T47D (cell line): ENCODE measurements around the gene MPHOSPH9.
"Not testable (repeated sequence)": the region's sequence is repeated elsewhere in the genome, so short reads cannot be mapped to it uniquely, and the experiment has no call there.

ENCODE experiments used
- DNase-seq, 2 experiments: peaks; one replicate each; pipeline versions ENCODE4 v3.0.0 to v3.0.0-alpha.2; 2011 to 2012; ENCODE audit warnings: low read depth in 1 of 2, low spot score in 1 of 2
- JUND ChIP-seq: IDR thresholded peaks from 2 replicates; pipeline ENCODE4 v1.6.1; 2012; ENCODE audit warnings: low read depth
- in situ Hi-C: cut with HindIII; loops from 2 replicates; pipeline ENCODE4 v1.10.0; 2016; ENCODE audit warnings: low sequenced_read_pairs, low pct_unique_long_range_greater_than_20kb

MPHOSPH9 gene

DNA sequence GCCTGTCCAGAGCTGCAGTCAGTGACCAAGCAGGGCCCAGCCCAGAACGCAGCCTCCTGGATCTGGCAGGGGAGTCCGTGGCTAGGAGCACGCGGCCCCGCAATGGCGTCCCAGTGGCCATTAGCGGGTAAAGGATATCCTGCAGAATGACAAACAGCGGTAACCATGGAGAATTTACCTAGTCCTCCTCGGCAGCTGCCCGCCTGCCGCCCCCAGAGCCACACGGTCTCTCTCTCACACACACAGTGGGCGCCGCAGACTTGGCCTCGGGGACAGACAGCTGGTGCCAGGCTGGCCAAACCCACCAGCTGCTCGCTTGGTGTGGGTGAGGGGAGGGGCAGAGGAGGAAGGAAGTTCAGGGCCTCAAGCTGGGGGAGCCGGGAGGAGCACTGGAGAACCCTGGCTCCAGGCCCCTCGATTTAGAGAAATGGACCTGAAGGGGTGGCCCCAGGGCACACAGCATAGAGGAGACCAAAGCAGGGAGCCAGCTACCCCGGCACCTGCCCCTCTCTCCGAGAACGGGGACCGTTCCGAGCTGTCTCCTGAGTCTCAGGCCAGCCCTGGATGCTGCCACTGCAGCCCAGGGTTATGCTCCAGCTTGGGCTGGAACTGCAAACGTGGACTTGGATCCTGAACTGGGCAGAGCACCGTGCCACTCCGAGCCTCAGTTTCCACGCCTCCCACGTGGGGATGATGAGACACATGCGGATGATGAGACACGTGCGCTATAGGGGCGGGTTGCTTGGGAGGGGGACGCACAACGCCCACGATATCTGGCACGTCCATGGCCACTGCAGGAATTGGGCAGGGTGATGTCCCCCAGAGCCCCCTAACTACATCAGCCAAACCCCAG, 35.3 kb upstream of the MPHOSPH9 start:
- no peak for DNase-seq
- in situ Hi-C loops = no loop called here

DNA sequence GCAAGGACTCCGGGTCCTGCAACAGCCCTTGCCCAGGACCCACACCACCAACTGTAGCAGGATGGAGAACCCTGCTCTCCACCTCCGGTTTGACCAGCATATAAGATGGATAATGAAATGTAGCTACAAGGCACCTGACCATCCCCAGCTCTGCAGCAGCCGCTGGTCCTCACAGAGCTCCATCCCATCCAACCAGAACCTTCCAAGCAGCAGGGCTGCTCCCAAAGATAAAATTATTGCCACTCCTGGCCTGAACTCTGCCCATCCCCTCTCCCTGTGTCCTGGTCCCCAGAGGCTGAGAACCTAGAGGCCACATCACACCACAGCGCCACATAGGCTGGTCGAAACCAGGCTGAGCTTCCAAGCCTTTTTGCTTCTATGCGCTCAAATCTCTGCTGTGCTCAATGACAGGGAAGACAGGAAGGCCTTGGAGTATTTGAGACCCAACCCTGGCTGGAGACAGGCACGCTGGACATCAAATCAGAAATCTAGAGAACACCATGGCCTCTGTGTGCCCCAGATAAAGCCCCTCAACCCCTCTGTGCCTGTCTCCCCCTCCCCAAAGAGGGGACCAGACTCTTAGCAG, 34.5 kb upstream of the MPHOSPH9 start:
- DNase-seq = no peak
- no peak for TF ChIP-seq JUND
- in situ Hi-C loops = no loop called here

More for the DNA sequence above, 35.3 kb upstream of the MPHOSPH9 start:
- no peak for TF ChIP-seq JUND

- no peak for TF ChIP-seq JUND
- in situ Hi-C loops = no loop called here
- DNase-seq = no peak
Observed at GRCh38 chr12:123266679-123267277, 33.8 kb upstream of the MPHOSPH9 start.

GRCh38 chr12:123265851-123266678, 33.1 kb upstream of the MPHOSPH9 start:
- no peak for TF ChIP-seq JUND
- in situ Hi-C loops = no loop called here
- no peak for DNase-seq

DNA sequence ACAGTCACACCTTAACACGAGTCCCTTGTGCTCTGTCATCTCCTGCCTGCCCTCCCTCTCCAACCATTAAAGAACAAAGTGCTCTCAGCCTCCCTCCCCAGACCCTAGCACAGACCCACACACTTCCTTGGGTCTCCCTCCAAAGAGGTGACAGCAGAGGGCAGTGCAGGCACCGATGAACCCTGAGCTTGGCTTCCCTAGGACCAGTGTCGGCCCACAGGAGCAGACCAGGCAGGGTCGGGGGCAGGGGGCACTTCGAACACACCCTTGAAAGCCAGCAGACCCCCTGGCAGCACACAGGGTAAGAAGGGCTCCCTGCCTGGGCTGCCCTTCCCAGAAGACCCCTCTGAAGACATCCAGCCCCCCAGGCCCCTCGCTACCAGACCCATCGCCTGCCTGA, 31.7 kb upstream of the MPHOSPH9 start:
- DNase-seq = peak in 1 of 2 experiments; percentile 31
- no peak for TF ChIP-seq JUND
- in situ Hi-C loops = no loop called here

GRCh38 chr12:123263196-123263817, 30.4 kb upstream of the MPHOSPH9 start:
- TF ChIP-seq JUND = no peak
- in situ Hi-C loops = no loop called here
- DNase-seq = no peak

- in situ Hi-C loops = no loop called here
- no peak for TF ChIP-seq JUND
- DNase-seq = no peak
Observed at GRCh38 chr12:123261196-123261595, 28.3 kb upstream of the MPHOSPH9 start.

- in situ Hi-C loops = no loop called here
- DNase-seq = peak in 1 of 2 experiments; percentile 74
- no peak for TF ChIP-seq JUND
Observed at GRCh38 chr12:123260081-123260480, 27.1 kb upstream of the MPHOSPH9 start.

GRCh38 chr12:123258593-123258992, 25.7 kb upstream of the MPHOSPH9 start:
- TF ChIP-seq JUND = no peak
- DNase-seq = no peak
- in situ Hi-C loops = no loop called here

DNA sequence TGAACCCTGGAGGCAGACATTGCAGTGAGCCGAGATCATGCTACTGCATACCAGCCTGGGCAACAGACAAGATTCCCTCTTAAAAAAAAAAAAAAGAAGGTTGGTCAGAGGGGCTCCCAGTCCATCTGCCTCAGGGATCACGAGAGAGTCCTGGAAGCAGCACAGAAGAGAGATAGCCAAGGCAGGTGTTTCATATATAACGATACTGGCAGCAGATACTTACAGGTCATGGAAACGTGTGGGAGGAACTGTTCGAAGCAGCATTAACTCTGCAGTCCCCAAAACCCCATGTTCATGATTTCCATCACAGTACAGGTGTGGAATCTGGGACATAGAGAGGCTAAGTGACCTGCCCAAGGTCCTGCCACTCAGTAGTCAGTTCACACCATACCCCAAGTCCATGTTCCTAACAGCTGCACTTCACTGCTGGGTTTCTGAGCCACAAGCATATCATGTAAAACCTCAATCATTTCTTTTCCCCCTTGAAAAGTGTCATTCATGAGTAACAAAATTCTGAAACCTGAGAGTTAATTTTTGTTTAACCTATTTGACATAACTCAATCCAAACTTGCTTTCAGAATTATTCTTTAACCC, 22.0 kb upstream of the MPHOSPH9 start:
- DNase-seq = no peak
- in situ Hi-C loops = no loop called here
- no peak for TF ChIP-seq JUND

DNA sequence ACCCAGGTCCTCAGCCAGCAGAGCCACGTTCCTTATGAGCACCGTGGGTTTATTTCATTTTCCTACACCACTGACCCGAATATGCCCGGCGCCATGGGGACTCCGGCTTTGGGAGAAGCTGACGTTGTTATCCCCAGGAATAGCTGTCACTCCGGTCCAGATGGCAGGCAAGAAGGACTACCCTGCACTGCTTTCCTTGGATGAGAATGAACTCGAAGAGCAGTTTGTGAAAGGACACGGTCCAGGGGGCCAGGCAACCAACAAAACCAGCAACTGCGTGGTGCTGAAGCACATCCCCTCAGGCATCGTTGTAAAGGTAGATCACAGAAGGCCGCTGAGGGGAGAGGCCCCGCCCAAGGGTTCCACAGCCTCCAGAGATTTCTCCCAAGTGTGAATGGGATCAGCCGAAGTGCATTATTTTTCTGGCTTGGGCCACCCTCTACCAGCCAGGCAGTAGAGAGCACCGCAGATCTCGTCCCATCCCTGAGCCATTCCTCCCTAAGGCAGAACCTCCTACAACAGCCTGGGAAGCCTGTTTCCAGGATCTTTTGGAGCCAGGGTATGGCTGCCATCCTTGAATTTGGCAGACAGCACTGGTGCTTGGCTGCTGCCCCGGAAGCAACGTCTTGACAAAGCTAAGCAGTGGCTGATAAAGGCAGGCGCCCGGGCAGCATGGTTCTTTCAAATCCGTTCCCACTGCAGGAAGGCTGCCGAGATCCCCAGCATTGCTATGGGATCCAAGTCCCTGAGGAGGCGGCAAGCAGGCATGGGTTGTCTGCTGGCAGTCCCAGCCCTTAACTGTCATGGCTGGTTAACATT, 20.9 kb upstream of the MPHOSPH9 start:
- DNase-seq = no peak
- no peak for TF ChIP-seq JUND
- in situ Hi-C loops = no loop called here

DNA sequence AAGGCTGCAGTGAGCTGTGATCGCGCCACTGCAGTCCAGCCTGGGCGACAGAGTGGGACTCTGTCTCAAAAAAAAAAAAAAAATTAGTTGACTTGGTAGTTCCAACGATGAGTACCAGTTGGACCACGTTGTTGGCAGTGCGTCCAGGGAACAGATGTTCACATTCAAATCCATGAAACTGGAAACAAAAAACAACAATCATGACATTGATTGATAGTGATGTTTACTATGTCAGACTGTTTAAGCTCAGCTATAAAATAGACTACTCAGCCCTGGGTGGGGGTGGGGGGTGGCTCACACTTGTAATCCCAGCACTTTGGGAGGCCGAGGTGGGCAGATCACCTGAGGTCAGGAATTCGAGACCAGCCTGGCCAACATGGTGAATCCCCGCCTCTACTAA, 19.4 kb upstream of the MPHOSPH9 start:
- in situ Hi-C loops = not testable (repeated sequence)

More for the DNA sequence above, 19.4 kb upstream of the MPHOSPH9 start:
- not testable (repeated sequence) for DNase-seq
